RWPE1 (cell line): Measurements from ENCODE around the gene RGS14.
"Not testable (repeated sequence)": the region's sequence is repeated elsewhere in the genome, so short reads cannot be mapped to it uniquely, and the experiment has no call there.

Source experiments
- CTCF ChIA-PET: fragments of 350-600 bp; sonication (Branson Sonifier 250); formaldehyde crosslinking; extraction: SDS; loops from one replicate; lab custom pipeline; 2021; lab: Yijun Ruan, JAX
- POLR2A ChIA-PET: fragments of 400-600 bp; formaldehyde crosslinking; extraction: SDS; loops from one replicate; lab custom pipeline; 2020; ENCODE audit warnings: antibody characterized with exemption; ENCODE audit not compliant: low non-redundant PET; lab: Yijun Ruan, JAX
- DNase-seq: peaks from one replicate; pipeline ENCODE4 v3.0.0; 2012; ENCODE audit warnings: low spot score
- H3K27ac ChIP-seq: fragments of 450-650 bp; 2 replicates; pipeline ENCODE4 v1.5.1; 2017
- TF ChIP-seq, protein P1 (sequence below): fragments of 450-650 bp; conservative IDR thresholded peaks from 2 replicates; pipeline ENCODE4 v1.5.1; 2017; ENCODE audit warnings: low read depth, mild to moderate bottlenecking

Gene RGS14

DNA sequence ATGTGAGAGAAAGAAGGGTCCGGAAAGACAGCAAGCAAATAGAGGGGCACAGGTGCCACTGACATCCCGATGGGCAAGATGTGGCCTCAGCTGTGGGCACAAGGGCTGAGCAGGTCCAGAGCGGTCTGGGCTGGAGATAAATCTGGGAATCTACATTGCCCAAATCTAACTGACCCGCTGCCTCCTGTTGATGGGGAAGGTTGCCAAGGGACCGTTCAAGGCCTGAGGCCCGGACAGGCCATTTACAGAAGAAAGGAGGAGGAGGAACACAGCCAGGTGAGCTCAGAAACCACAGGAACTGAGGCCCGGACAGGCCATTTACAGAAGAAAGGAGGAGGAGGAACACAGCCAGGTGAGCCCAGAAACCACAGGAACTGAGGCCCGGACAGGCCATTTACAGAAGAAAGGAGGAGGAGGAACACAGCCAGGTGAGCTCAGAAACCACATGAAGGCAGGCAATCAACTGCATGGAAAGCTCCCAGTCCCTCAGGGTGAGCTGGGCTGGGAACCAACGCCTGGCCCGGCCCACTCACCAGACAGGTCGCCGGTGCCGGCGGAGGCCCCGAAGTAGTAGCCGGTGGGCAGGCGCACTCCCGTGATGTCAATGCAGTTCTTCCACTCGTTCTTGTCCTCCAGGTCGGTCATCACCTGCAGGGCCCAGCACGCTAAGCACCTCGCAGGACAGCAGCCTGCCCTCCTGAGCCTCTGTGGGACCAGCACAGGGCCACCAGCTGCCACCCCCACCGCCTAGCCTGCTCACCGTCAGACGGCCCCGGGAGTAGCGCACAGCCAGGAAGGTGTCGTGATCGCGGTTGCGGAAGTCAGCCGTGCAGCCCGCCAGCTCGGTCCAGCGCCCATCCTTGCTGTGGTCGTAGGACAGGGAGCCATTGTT is 20.9 kb upstream of the RGS14 start:
- POLR2A ChIA-PET: no interaction called here
- DNase-seq: no peak
- TF ChIP-seq, protein P1, sequence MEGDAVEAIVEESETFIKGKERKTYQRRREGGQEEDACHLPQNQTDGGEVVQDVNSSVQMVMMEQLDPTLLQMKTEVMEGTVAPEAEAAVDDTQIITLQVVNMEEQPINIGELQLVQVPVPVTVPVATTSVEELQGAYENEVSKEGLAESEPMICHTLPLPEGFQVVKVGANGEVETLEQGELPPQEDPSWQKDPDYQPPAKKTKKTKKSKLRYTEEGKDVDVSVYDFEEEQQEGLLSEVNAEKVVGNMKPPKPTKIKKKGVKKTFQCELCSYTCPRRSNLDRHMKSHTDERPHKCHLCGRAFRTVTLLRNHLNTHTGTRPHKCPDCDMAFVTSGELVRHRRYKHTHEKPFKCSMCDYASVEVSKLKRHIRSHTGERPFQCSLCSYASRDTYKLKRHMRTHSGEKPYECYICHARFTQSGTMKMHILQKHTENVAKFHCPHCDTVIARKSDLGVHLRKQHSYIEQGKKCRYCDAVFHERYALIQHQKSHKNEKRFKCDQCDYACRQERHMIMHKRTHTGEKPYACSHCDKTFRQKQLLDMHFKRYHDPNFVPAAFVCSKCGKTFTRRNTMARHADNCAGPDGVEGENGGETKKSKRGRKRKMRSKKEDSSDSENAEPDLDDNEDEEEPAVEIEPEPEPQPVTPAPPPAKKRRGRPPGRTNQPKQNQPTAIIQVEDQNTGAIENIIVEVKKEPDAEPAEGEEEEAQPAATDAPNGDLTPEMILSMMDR: no peak
- CTCF ChIA-PET: interaction anchor here (0.6 to 1.7 kb wide), 5 partner anchors 24 to 221 kb away, joined by 3 to 7 read pairs (median 4); no protein-coding TSS in a partner anchor
- no peak overlapping the region for H3K27ac ChIP-seq

DNA sequence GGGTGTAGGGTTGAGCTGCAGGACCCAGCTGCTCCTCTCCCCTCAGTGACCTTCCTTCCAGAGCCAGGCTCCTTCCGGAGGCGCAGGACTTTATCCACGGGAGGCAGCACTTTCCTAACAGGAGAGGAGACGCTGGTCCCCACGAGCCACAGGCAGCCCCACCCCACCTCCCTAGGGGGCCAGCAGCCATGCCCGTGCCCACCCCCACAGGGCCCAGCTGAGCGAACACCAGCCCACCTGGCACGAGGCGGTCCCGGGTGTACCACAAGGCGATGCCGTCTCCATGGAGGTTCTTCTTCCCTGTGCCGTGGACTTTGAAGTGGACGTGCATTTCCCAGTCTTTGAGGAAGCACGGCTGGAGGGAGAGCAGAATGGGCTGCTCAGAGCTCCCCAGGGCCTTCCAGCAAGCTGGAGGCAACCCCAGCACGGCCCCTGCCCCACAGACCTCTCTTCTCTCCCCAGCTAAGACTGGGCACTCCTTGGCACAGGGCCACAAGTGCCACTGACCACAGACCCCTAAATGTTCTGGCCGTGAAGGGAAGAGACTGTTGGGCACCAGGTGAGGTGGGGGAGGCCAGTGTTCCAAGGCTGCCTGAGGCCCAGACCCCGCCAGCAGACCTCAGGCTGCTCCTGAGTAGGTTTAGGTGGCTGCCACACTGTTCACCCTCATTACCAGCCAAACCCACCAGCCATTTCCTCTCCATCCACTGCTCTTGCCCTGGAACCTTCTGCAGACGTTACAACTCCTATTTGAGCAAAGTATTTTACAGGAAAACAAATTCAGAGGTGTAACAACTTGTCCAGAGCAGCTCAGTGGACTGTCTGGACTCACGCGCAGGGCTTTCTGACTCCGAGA is 19.2 kb upstream of the RGS14 start:
- TF ChIP-seq, protein P1: no peak
- ChIA-PET CTCF (interaction anchor here (1.5 to 1.7 kb wide), 3 partner anchors 20 to 65 kb away, joined by 5 to 10 read pairs (median 6); no protein-coding TSS in a partner anchor), POLR2A (no interaction called here)
- no peak for DNase-seq
- peak overlapping the region; percentile 14; the same call in 1 of the 2 replicates for H3K27ac ChIP-seq

DNA sequence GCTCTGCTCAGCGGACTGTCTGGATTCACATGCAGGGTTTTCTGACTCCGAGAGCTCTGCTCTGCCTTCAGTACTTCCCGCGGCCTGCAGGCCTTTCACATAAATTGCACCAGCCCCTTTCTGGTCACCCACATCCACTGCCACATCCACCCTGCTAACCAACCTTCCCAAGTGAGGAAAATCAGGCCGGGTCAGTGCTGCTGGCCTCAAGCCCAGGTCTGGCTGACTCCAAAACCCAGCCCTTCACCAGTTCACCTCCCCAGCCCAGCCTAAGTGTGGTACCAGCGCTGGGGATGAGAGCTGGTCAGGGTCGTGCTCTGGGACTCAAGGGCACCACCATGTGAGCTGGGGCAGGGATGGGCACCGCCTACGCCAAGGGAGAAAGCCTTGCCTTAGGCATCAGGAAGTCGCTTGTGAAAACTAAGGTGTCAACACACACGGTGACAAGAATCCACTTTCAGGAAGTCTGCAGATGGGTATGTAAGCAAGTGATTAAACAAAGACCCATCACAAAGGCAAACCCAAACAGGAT is 18.6 kb upstream of the RGS14 start:
- TF ChIP-seq, protein P1: no peak
- CTCF ChIA-PET: interaction anchor here (1.5 to 1.7 kb wide), 3 partner anchors 21 to 65 kb away, joined by 5 to 10 read pairs (median 6); no protein-coding TSS in a partner anchor
- POLR2A ChIA-PET: no interaction called here
- no peak for DNase-seq
- peak overlapping the region; percentile 14; the same call in 1 of the 2 replicates for H3K27ac ChIP-seq

DNA sequence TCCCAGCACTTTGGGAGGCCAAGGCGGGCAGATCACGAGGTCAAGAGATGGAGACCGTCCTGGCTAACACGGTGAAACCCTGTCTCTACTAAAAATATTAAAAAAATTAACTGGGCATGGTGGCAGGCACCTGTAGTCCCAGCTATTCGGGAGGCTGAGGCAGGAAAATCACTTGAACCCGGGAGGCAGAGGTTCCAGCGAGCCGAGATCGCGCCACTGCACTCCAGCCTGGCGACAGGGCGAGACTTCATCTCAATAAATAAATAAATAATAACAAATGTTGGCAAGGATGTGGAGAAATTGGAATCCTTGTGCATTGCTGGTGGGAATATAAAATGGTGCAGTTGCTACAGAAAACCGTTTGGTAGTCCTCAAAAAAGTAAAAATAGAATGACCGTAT is 14.7 kb upstream of the RGS14 start:
- DNase-seq, CTCF ChIA-PET, H3K27ac ChIP-seq, POLR2A ChIA-PET: not testable (repeated sequence)

DNA sequence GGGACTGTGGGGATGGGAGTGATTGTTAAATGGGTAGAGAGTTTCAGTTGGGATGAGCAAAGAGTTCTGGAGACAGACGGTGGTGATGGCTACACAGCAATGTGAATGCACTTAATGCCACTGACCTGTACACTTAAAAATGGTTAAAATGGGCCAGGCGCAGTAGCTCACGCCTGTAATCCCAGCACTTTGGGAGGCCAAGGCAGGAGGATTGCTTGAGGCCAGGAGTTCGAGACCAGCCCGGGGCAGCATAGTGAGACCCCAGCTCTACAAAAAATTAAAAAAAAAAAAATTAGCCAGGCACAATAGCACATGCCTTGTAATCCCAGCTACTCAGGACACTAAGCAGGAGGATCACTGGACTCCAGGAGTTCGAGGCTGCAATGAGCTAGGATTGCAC is 13.9 kb upstream of the RGS14 start:
- CTCF ChIA-PET: no interaction called here
- no peak overlapping the region for H3K27ac ChIP-seq
- TF ChIP-seq, protein P1: no peak
- no peak for DNase-seq
- POLR2A ChIA-PET: interaction anchor here (0.7 kb wide), 1 partner anchor 55 kb away, joined by 4 read pairs; no protein-coding TSS in a partner anchor

DNA sequence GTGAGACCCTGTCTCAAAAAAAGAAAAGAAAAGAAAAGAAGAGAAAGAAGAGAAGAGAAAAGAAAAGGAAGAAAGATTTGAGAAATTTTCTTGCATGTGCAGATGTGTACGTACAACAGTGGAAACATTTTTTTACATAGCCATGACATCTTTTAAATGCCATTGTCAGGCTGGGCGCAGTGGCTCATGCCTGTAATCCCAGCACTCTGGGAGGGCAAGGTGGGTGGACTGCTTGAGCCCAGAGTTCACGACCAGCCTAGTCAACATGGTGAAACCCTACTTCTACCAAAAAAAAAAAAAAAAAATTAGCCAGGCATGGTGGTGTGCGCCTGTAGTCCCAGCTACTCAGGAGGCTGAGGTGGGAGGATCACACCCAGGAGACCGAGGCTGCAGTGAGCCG is 12.8 kb upstream of the RGS14 start:
- TF ChIP-seq, protein P1: no peak
- ChIA-PET POLR2A (no interaction called here), CTCF (interaction anchor here (0.7 kb wide), 1 partner anchor 35 kb away, joined by 3 read pairs; no protein-coding TSS in a partner anchor)
- no peak overlapping the region for H3K27ac ChIP-seq
- no peak for DNase-seq
